Stimulated activated CD8-positive, alpha-beta memory T cell treated with anti-CD3 and anti-CD28 coated beads, Interleukin-2, amount 100 ng/mL, for 1 hour (primary cell): ENCODE measurements around the gene GLOD4.
"Not testable (repeated sequence)": the region's sequence is repeated elsewhere in the genome, so short reads cannot be mapped to it uniquely, and the experiment has no call there.

ENCODE experiments used
- DNase-seq, 2 donors: peaks; one replicate each; pipeline ENCODE4 v3.0.0-alpha.2; 2020; ENCODE audit warnings: low read depth in 2 of 2

The GLOD4 gene

GRCh38 chr17:773467-774312 is 8.4 kb downstream of the GLOD4 start:
- DNase-seq = no peak

- DNase-seq = no peak
Observed at GRCh38 chr17:773016-773415, 9.1 kb downstream of the GLOD4 start.

GRCh38 chr17:767076-767475 is 15.0 kb downstream of the GLOD4 start:
- no peak for DNase-seq

GRCh38 chr17:760371-760770 is 21.7 kb downstream of the GLOD4 start:
- no peak for DNase-seq

GRCh38 chr17:759964-760363 is 22.1 kb downstream of the GLOD4 start:
- DNase-seq = no peak

GRCh38 chr17:756010-756567 is 26.0 kb downstream of the GLOD4 start:
- DNase-seq = not testable (repeated sequence)

- not testable (repeated sequence) for DNase-seq
Observed at GRCh38 chr17:755319-755961, 26.6 kb downstream of the GLOD4 start.

- no peak for DNase-seq
Observed at GRCh38 chr17:753418-753817, 28.7 kb downstream of the GLOD4 start.

GRCh38 chr17:752620-753219 is 29.4 kb downstream of the GLOD4 start:
- DNase-seq = no peak

GRCh38 chr17:752002-752619 is 30.0 kb downstream of the GLOD4 start, which contains the start of gene GEMIN4:
Gene GEMIN4 (minus strand): TSS chr17:752264. CDS start chr17:752142, 122 bp downstream.
- peak; percentile 95 to 96 for DNase-seq

- no peak for DNase-seq
Observed at GRCh38 chr17:751269-752001, 30.6 kb downstream of the GLOD4 start.

GRCh38 chr17:750431-751037 is 31.5 kb downstream of the GLOD4 start:
- DNase-seq = no peak

- not testable (repeated sequence) for DNase-seq
Observed at GRCh38 chr17:749359-749758, 32.7 kb downstream of the GLOD4 start.

GRCh38 chr17:748604-749003 is 33.5 kb downstream of the GLOD4 start:
- not testable (repeated sequence) for DNase-seq

GRCh38 chr17:746783-747629 is 35.1 kb downstream of the GLOD4 start:
- no peak for DNase-seq

GRCh38 chr17:746181-746580 is 35.9 kb downstream of the GLOD4 start:
- no peak for DNase-seq

GRCh38 chr17:745406-745805 is 36.7 kb downstream of the GLOD4 start:
- DNase-seq = no peak

GRCh38 chr17:744937-745336 is 37.1 kb downstream of the GLOD4 start:
- no peak for DNase-seq

GRCh38 chr17:743139-743538 is 38.9 kb downstream of the GLOD4 start:
- no peak for DNase-seq
